Endodermal cell (in vitro differentiated cells): ENCODE measurements around the gene LYRM2. TPM values are rescaled to one million over a fixed set of nuclear protein-coding genes. Genes with fewer than 3 reads are reported as not detected.

Source experiments
- DNase-seq: peaks from one replicate; pipeline ENCODE4 v3.0.0-alpha.2; 2017
- H3K27ac ChIP-seq: 2 replicates; pipeline ENCODE4 v1.5.1; 2013; ENCODE audit warnings: mild to moderate bottlenecking, low read depth, low read length, moderate library complexity
- H3K27me3 ChIP-seq: 2 replicates; pipeline ENCODE4 v1.6.1; 2013; ENCODE audit warnings: mild to moderate bottlenecking, low read length, moderate library complexity; ENCODE audit not compliant: insufficient read depth, control insufficient read depth, poor library complexity, severe bottlenecking
- H3K36me3 ChIP-seq: 2 replicates; pipeline ENCODE4 v1.7.0; 2013; ENCODE audit warnings: mild to moderate bottlenecking, low read length, moderate library complexity; ENCODE audit not compliant: control insufficient read depth, insufficient read depth
- H3K4me1 ChIP-seq: one replicate; pipeline ENCODE4 v1.7.0; 2013; ENCODE audit warnings: low read length; ENCODE audit not compliant: control insufficient read depth, insufficient read depth
- H3K4me3 ChIP-seq: 2 replicates; pipeline ENCODE4 v1.5.1; 2013; ENCODE audit warnings: mild to moderate bottlenecking, low read length, moderate library complexity
- H3K9ac ChIP-seq: 2 replicates; pipeline ENCODE4 v1.6.1; 2013; ENCODE audit warnings: mild to moderate bottlenecking, low read length, moderate library complexity; ENCODE audit not compliant: poor library complexity, severe bottlenecking; ENCODE audit errors: extremely low read depth
- H3K9me3 ChIP-seq: 2 replicates; pipeline ENCODE4 v1.6.1; 2013; ENCODE audit warnings: mild to moderate bottlenecking, low read length, moderate library complexity; ENCODE audit not compliant: control insufficient read depth
- H3K27ac Mint-ChIP-seq: 2 replicates; pipeline ENCODE4 v1.8.0; 2020; ENCODE audit warnings: mixed read lengths
- H3K27me3 Mint-ChIP-seq: 2 replicates; pipeline ENCODE4 v1.8.0; 2021; ENCODE audit warnings: mild to moderate bottlenecking, mixed read lengths; ENCODE audit not compliant: insufficient read depth
- H3K36me3 Mint-ChIP-seq: 2 replicates; pipeline ENCODE4 v1.8.0; 2020; ENCODE audit warnings: low read depth, mixed read lengths
- H3K4me1 Mint-ChIP-seq: 2 replicates; pipeline ENCODE4 v1.8.0; 2020; ENCODE audit warnings: mixed read lengths
- H3K4me3 Mint-ChIP-seq: 2 replicates; pipeline ENCODE4 v1.8.0; 2020; ENCODE audit warnings: mild to moderate bottlenecking, moderate library complexity, mixed read lengths
- H3K9me3 Mint-ChIP-seq: 2 replicates; pipeline ENCODE4 v1.8.0; 2020; ENCODE audit warnings: mild to moderate bottlenecking, mixed read lengths
- CTCF ChIP-seq: fragments of 200-600 bp; sonication (generic); conservative IDR thresholded peaks from 2 replicates; pipeline ENCODE4 v1.5.0; 2021; ENCODE audit warnings: antibody characterized with exemption, mild to moderate bottlenecking
- WGBS, 2 experiments: methylation state at CpG; one replicate each; pipeline versions ENCODE4 v1.1.5 to v1.1.7; 2013; ENCODE audit warnings: missing lambda C conversion rate in 2 of 2, mixed read lengths in 1 of 2; ENCODE audit not compliant: insufficient coverage in 1 of 2, insufficient read length in 1 of 2; 5-methylcytosine and 5-hydroxymethylcytosine counted together
- total RNA-seq, 2 donors: library from RNA; stranded (reverse); fragmentation: NEBNext Ultra II Directional in 1 of 2; extraction: Animal tissue kit (Norgen Biotek cat#: 25700) in 1 of 2; gene quantifications; 2 replicates in 1 of 2; 3 replicates in 1 of 2; pipeline ENCODE4 v1.2.1, GENCODE V29; 2021

The LYRM2 gene
- total RNA-seq, 2 donors from 2014 or later = 20.4 to 21.9 TPM

GRCh38 chr6:89589297-89590025 lies 49.1 kb downstream of the LYRM2 start:
- Mint-ChIP-seq H3K36me3 (peaks cover 20% of the 10 kb centered on the region), H3K4me1 (peaks cover 58% of the 10 kb centered on the region)
- peak; percentile 96 for DNase-seq

GRCh38 chr6:89585154-89585553 lies 53.4 kb downstream of the LYRM2 start:
- no peak overlapping the region for H3K27ac Mint-ChIP-seq
- H3K27me3 Mint-ChIP-seq = no peaks in the 10 kb centered on the region

More at GRCh38 chr6:89589297-89590025, 49.1 kb downstream of the LYRM2 start:
- peak overlapping the region; percentile 18 for H3K4me3 Mint-ChIP-seq
- TF ChIP-seq CTCF = peak; percentile 19
- H3K27me3 Mint-ChIP-seq = no peaks in the 10 kb centered on the region
- H3K27ac Mint-ChIP-seq = peak overlapping the region; percentile 96
- Histone ChIP-seq H3K4me1 (peaks cover 19% of the 10 kb centered on the region), H3K9ac (peak overlapping the region; percentile 66), H3K36me3 (peaks cover 7% of the 10 kb centered on the region), H3K27ac (peak overlapping the region; percentile 71), H3K27me3 (no peaks in the 10 kb centered on the region), H3K4me3 (no peak overlapping the region), H3K9me3 (no peaks in the 10 kb centered on the region)
- no peaks in the 10 kb centered on the region for H3K9me3 Mint-ChIP-seq
- 34 to 72% methylated on average over 6 to 7 of the region's 7 CpGs for whole genome bisulfite sequencing, 2 experiments

GRCh38 chr6:89584539-89584938 lies 54.0 kb downstream of the LYRM2 start:
- Histone ChIP-seq H3K36me3 (peaks cover 25% of the 10 kb centered on the region), H3K9ac (no peak overlapping the region), H3K4me1 (peaks cover 23% of the 10 kb centered on the region), H3K4me3 (no peak overlapping the region), H3K27ac (no peak overlapping the region), H3K27me3 (no peaks in the 10 kb centered on the region), H3K9me3 (no peaks in the 10 kb centered on the region)
- no peak for DNase-seq
- Mint-ChIP-seq H3K4me3 (no peak overlapping the region), H3K27ac (peak overlapping the region; percentile 4), H3K27me3 (no peaks in the 10 kb centered on the region), H3K36me3 (peaks cover 14% of the 10 kb centered on the region), H3K9me3 (no peaks in the 10 kb centered on the region), H3K4me1 (peaks cover 54% of the 10 kb centered on the region)
- TF ChIP-seq CTCF = no peak
- 75 to 96% methylated on average over 1 to 3 of the region's 3 CpGs for WGBS, 2 experiments

More at GRCh38 chr6:89585154-89585553, 53.4 kb downstream of the LYRM2 start:
- Mint-ChIP-seq H3K4me1 (peaks cover 57% of the 10 kb centered on the region), H3K36me3 (peaks cover 10% of the 10 kb centered on the region), H3K9me3 (no peaks in the 10 kb centered on the region), H3K4me3 (no peak overlapping the region)
- no peaks in the 10 kb centered on the region for H3K9me3 ChIP-seq
- peaks cover 26% of the 10 kb centered on the region for H3K4me1 ChIP-seq
- H3K27me3 ChIP-seq = no peaks in the 10 kb centered on the region
- WGBS, 2 experiments = 100% methylated on average over 1 of the region's 1 CpG; no CpG with 5 or more reads in 1 of the 2 experiments
- H3K9ac ChIP-seq = no peak overlapping the region
- no peak for TF ChIP-seq CTCF
- H3K4me3 ChIP-seq = no peak overlapping the region
- H3K36me3 ChIP-seq = peaks cover 22% of the 10 kb centered on the region
- no peak overlapping the region for H3K27ac ChIP-seq
- DNase-seq = no peak
